ENCODE measurements around the gene DNMBP.
"Not testable (repeated sequence)": the region's sequence is repeated elsewhere in the genome, so short reads cannot be mapped to it uniquely, and the experiment has no call there.

Gene DNMBP

GRCh38 chr10:99963467-99964165 is 46.1 kb downstream of the DNMBP start:
- in situ Hi-C loops (cut with MboI; ENCODE audit: low sequenced_read_pairs): not testable (repeated sequence)

GRCh38 chr10:99958806-99959205 is 50.9 kb downstream of the DNMBP start:
- in situ Hi-C loops (cut with MboI; ENCODE audit: low sequenced_read_pairs): no loop called here

DNA sequence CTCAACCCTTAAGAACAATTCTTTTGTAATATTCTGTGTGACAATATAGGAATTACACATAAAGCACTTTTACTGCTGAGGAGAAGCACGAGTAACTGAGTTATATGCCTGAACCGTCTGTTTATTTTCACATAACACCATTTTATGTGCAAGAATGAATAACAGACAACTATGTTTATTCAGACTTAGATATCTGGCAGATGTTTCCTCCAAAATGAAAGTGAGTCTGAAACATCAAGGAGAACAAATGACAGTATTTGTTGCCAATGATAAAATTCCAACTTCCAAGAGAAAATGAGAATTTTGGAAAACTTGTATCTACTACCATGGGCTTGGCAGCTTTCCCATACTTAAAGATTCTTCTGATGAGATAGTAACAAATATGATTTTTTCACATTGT is 51.4 kb downstream of the DNMBP start:
- in situ Hi-C loops (cut with MboI; ENCODE audit: low sequenced_read_pairs): no loop called here

DNA sequence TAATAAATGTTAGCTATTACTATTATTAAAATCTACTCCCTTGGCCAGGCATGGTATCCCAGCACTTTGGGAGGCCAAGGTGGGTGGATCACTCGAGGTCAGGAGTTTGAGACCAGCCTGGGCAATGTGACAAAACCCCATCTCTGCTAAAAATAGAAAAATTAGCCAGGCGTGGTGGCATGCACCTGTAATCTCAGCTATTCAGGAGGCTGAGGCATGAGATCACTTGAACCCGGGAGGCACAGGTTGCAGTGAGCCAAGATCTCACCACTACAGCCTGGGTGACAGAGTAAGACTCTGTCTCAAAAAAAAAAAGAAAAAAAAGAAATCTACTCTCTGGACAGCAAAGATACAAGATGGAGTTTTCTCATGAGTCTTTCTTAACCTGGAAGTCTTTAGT is 56.2 kb downstream of the DNMBP start:
- in situ Hi-C loops (cut with MboI; ENCODE audit: low sequenced_read_pairs): not testable (repeated sequence)

GRCh38 chr10:99952799-99953198 is 56.9 kb downstream of the DNMBP start:
- in situ Hi-C loops (cut with MboI; ENCODE audit: low sequenced_read_pairs): no loop called here

- in situ Hi-C loops (cut with MboI; ENCODE audit: low sequenced_read_pairs): not testable (repeated sequence)
These were observed 63.7 kb downstream of the DNMBP start for GRCh38 chr10:99946051-99946450.

GRCh38 chr10:99945263-99945662 is 64.5 kb downstream of the DNMBP start:
- in situ Hi-C loops (cut with MboI; ENCODE audit: low sequenced_read_pairs): no loop called here

- in situ Hi-C loops (cut with MboI; ENCODE audit: low sequenced_read_pairs): no loop called here
These were observed 64.9 kb downstream of the DNMBP start for GRCh38 chr10:99944860-99945259.

DNA sequence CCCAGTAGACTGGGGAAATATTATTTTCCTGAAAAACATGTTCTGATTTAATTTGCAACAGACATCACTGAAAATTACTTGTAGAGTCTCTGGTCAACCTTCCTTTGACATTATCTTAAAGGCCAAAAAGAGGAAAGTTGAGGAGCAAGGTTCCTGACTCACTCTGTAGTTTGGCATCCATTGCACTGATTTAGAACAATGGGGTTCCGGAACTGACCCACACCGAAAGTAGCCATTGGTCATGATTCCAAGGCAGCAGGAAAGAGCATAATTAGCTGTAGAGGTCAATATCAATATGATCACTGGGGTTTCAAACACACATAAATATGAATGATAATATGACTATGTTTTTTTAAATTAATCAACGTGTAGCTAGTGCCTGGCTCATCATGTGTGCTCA is 65.8 kb downstream of the DNMBP start:
- in situ Hi-C loops (cut with MboI; ENCODE audit: low sequenced_read_pairs): no loop called here

DNA sequence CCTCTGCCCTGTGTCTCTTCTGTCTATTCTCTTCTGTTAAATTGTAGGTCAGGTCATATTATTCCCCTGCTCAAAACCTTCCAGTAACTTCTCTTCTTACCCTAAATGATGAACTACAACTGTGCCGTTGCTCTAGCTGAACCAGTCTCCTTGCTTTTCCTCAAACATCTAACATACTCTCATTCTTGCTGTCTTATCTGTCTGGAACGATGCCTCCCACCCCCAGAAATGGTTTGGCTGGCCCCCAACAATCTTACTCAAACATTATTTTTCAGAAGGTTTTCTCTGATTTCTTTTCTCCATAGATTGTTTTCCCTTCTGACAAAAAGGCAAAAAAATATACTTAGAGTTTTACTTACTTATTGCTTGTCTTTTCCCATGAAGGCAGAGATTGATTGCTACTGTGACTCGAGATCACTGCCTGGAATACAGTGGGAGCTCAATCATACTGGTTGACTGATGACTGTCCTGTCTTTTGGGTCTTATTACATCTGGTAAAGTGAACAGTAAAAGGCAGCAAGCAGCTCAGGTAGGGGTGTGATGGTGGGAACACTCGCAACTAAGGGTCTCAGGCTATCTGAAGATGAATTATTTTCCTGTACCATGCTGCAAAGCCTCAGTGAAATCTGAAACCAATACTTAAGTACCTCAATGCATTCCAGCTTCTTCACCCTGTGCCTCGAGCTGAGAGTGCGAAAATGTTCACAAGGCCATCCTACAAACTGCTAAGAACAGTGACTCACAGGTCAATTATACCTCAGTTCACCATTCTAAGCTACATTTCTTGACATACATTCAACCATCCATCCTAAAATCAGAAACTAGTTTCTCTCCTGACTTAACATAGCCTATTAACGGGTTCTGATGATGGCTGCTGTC is 67.6 kb downstream of the DNMBP start:
- in situ Hi-C loops (cut with MboI; ENCODE audit: low sequenced_read_pairs): no loop called here

GRCh38 chr10:99938563-99938962 is 71.2 kb downstream of the DNMBP start:
- in situ Hi-C loops (cut with MboI; ENCODE audit: low sequenced_read_pairs): no loop called here

DNA sequence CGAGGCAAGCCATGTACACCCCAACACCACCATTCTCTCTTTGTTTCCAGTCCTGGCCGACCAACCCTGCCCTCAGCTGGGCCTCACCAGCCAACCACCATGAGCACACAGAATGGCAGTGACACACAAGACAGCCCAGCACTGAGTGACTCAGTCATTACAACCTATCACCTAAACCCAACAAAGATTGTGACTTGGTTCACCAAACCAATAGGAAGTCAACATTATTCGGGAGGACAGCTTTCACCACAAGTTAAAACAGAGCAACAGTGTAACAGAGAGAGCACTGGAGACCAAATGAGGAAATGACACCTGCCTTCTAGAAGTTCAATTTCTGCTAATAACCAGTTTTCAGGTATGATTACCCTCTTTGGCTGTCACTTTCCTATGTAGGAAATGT is 72.1 kb downstream of the DNMBP start:
- in situ Hi-C loops (cut with MboI; ENCODE audit: low sequenced_read_pairs): no loop called here

DNA sequence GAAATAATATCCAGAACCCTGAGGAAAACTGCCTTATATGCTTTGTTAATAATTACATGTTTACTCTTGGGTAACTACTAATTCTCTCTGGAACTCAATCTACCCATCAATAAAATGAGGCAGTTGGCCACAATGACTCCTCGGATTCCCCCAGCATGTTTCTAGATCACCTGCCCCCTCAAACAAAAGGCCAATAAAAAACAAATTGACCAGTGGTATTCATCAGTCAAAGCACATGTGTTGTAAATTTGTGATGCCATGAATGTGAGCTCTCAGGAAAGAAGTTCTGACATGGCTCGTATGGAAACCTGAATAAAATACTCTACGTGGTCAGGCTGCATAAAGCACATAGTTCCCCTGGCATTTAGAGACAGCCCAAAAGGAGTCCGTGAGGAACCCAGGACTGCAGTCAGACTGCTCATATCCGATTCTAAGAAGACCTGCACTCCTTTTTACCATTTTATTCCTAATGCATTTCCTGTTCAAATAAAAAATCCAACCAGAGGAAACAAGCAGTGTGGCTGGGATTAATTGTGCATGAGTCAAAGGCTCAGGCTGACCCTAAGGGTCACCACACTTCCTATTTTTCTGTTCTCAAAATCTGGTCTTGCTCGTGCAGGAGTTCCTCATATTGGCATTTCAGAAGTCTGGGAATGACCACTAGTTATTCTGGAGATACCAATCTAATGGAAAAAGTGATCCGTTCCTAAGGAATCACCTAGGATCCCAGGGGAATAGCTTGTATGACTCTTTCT is 77.4 kb downstream of the DNMBP start:
- in situ Hi-C loops (cut with MboI; ENCODE audit: low sequenced_read_pairs): not testable (repeated sequence)

- in situ Hi-C loops (cut with MboI; ENCODE audit: low sequenced_read_pairs): no loop called here
These were observed 78.8 kb downstream of the DNMBP start for GRCh38 chr10:99930731-99931550.

DNA sequence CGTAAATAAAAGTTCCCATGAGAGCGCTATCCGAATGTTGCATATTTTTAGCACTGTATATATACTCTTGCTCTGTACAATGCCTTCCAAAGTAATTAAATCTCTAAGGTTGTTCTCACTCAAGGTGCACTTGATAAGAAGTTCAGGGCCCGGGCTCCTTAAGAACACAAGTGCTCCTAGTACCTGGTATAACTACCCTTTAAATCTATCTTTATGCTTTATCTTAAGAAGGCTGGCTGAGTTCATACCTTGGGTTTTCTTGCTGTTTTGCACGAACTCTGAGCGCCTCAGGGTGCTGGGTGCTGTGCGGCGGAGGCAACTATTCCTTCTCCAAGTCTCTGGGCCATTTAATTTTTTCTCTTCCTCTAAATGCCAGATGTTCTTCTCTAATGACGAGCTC is 80.4 kb downstream of the DNMBP start:
- in situ Hi-C loops (cut with MboI; ENCODE audit: low sequenced_read_pairs): no loop called here

DNA sequence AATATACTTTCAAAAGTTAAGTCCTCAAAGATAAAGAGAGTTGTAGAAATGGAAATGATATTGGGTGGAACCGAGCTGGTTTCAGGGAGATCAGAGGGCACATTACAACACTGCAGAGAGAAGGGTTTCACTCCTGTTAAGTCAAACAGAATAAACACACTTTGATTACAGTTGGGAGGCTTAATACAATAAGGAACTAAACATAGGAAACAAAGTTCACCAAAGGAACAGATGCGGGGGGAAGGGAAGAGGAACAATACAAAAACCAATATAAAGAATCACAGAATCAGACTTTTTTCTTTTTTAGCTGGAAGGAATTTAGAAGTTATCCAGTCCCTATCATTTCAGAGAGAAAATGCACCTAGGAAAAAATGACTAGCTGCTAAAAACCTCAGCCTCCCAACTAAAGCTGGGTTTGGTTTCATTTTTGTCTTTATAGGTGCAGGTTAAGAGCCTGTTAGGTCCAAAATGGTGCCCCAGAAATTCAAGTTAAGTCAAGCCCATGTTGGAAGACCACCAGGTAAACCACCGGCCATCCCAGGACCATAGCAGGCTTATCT is 81.9 kb downstream of the DNMBP start:
- in situ Hi-C loops (cut with MboI; ENCODE audit: low sequenced_read_pairs): no loop called here

DNA sequence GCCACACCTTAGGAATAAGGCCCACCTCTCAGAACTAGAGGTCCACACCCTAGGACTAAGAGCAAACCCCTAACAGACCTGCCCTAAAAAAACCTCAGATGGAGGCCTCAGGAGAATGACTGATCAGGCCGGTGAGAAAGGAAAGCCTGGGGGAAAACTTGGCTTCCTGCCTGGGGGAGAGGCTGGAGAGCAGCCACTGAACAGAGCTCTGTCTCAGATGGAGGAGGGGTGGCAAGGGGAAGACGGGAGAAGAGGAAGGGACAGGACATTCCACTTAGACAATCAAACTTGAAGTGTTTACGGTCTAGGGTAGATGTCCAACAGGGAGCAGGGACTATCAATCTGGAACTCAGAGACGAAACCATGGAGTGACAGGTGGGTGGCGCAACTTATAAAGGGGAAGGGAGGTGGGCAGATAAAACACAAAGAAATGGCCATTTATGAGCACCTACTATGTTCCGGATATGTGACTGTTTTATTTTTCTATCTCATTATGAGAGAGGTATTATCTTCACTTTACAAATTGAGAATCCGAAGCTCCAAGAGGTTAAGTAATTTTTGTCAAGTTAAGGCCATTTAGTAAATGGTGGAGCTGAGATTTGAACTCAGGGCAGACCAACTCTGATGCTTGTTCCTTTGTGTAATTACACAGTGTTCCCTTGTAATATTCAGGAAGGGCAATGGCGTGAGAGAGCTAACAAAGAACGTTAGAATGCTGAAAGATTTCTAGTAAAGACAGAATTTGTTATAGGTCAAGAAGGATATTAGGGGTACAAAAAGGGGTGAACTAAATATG is 82.6 kb downstream of the DNMBP start:
- in situ Hi-C loops (cut with MboI; ENCODE audit: low sequenced_read_pairs): no loop called here

GRCh38 chr10:99924451-99925255 is 85.1 kb downstream of the DNMBP start:
- in situ Hi-C loops (cut with MboI; ENCODE audit: low sequenced_read_pairs): no loop called here

GRCh38 chr10:99921948-99922347 is 87.8 kb downstream of the DNMBP start:
- in situ Hi-C loops (cut with MboI; ENCODE audit: low sequenced_read_pairs): no loop called here
